ENCODE results near the gene CDH6.

GRCh38 chr5:31185951-31186350 is 7.5 kb upstream of the CDH6 start:
- TF ChIP-seq CTCF (conservative IDR thresholded peaks at IDR 0.05; ENCODE audit: low read length) (no peak), EZH2phosphoT487 (IDR thresholded peaks at IDR 0.05; ENCODE audit: borderline replicate concordance) (no peak)

Data from Loucy (cell line).